GM19324 (cell line): Measurements from ENCODE around the gene CRTAC1.

Source experiments
- ATAC-seq: cut with Tn5 transposase; IDR thresholded peaks from one replicate; pipeline ENCODE4 v1.9.1; 2021; ENCODE audit warnings: mild to moderate bottlenecking, moderate library complexity; ENCODE audit not compliant: unreplicated experiment, low FRiP score

Gene CRTAC1

DNA sequence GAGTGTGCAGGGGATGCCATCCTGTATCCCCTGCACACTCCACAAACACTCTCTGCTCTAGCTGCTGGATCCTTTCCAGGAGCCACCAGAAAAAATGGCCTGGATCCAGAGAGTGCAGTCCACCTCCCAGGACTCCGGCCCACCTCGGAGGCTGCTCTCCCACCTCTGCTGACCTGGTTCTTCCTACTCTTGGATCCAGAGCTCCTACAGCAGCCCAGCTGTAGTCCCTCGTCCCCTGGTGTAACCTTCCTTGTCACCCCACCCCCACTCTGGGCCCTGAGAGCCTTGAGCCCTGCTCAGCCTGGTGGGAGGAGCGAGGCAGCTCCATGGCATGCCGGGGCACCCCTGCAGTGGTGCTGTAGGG is 126.4 kb downstream of the CRTAC1 start:
- ATAC-seq = no peak

DNA sequence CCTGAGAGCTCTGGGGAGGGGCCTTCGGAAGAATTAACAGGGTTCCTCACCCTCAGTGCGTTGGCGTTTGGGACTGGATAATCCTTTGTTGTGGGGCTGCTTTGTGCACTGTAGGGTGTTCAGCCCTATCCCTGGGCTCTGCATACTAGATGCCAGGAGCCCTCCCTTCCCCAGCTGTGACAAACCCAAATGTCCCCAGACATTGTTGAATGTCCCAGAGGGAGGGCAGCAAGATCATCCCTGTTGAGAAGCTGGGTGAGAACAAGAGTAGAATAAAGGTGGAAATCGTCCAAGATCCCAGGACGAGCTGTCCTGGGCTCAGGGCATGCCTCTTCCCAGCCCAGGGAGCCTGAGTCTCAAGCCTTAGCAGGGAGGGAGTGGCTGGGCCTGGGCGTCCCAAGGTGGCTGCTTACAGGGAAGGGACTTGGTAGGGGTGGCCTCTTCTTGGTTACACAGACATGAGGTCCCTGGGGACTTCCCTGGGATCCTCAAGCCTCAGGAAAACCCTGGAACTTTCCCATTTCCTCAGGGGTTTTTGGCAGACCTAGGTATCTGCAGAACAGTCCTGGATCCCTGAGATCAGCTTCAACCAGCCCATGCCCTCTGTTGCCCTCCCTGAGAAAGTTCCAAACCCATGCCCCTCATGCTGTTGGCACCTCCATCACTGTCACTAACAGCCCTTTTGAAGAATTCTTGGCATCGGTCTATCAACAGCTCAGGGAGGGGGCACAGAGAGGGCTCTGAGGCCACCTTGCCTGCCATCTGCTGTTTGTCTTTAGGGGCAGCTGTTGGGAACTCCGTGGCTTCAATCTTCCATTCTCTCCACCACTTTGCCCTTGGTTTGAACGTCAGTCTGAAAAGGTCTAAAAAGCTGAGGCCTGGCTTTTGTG is 127.0 kb downstream of the CRTAC1 start:
- no peak for ATAC-seq

DNA sequence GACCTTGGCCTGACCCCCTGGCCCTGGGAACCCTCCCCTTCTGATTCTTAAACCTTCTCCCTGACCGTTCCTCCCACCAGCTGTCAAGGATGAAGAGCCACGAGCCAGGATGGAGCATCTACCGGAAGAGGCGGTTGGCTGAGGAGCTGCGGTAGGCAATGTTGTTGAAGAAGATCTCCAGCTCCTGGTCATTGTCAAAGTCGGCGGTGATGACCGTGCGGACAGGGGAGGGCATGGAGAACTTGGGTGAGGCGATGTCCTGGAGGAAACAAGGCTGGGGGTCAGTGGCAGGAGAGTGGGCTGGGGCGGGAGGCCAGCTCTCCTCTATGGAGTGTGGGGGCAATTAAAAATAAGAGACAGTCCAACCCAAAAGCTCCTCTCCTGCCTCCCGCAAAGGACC is 129.0 kb downstream of the CRTAC1 start:
- ATAC-seq = no peak

GRCh38 chr10:97898429-97898828 is 132.0 kb downstream of the CRTAC1 start:
- no peak for ATAC-seq

GRCh38 chr10:97896756-97897358 is 133.6 kb downstream of the CRTAC1 start:
- no peak for ATAC-seq

- ATAC-seq = no peak
These were observed 134.5 kb downstream of the CRTAC1 start for GRCh38 chr10:97895915-97896314.

GRCh38 chr10:97895084-97895483 is 135.3 kb downstream of the CRTAC1 start:
- no peak for ATAC-seq

DNA sequence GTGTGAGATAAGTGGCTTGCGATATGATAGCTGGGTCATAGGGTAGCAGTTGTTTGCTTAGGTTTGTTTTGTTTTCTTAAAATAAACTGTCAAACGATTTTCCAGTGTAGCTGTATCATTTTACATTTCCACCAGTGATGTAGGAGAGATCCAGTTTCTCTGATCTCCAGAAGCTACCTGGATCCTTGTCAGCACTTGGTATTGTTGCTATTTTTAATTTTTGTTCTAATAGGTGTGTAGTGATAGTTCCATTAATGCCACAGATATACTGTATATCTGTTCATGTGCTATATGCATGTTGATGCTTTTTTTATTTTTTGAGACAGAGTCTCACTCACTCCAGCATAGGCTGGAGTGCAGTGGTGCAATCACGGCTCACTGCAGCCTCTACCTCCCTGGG is 136.3 kb downstream of the CRTAC1 start:
- no peak for ATAC-seq

GRCh38 chr10:97892939-97893338 is 137.5 kb downstream of the CRTAC1 start:
- no peak for ATAC-seq

DNA sequence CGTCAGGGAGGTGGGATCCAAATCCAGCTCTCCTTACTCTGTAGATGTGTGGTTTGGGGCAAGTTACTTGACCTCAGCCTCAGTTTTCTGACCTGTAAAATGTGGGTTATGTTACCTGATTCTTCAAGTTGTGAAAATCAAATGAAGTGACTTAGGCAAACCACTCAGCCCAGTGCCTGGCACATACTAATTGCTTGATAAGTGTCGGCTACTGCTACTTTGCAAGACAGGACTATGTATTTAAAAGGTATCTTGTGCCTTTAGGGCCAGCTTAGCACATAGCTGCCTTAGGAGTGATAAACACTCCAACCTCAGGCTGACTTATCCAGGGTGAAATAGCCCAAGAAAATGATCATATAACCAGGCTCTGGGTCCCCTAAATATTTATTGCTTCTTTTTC is 137.9 kb downstream of the CRTAC1 start:
- no peak for ATAC-seq

- ATAC-seq = no peak
These were observed 138.8 kb downstream of the CRTAC1 start for GRCh38 chr10:97891497-97892167.

- no peak for ATAC-seq
These were observed 140.8 kb downstream of the CRTAC1 start for GRCh38 chr10:97889461-97890265.

- ATAC-seq = no peak
These were observed 141.7 kb downstream of the CRTAC1 start for GRCh38 chr10:97888641-97889262.

- ATAC-seq = no peak
These were observed 142.3 kb downstream of the CRTAC1 start for GRCh38 chr10:97888134-97888533.

GRCh38 chr10:97887399-97887798 is 143.0 kb downstream of the CRTAC1 start:
- no peak for ATAC-seq

DNA sequence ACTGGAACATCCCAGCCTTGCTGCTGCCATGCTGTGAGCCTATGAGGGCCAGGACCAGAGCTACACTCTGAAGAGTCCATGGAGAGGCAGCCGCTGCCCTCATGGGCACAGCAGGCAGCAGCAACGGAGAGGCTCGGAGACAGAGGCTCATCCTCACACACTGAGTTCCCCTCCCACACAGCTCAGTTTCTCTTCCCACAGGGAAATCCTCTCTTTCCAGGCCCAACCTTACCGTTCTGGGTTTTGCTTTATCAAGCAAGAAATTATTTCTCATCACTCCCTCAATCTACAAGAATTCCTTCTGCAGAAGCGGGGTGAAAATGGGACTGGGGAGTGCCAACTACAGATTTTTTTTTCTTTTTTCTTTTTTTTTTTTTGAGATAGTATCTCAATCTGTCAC is 144.1 kb downstream of the CRTAC1 start:
- no peak for ATAC-seq

DNA sequence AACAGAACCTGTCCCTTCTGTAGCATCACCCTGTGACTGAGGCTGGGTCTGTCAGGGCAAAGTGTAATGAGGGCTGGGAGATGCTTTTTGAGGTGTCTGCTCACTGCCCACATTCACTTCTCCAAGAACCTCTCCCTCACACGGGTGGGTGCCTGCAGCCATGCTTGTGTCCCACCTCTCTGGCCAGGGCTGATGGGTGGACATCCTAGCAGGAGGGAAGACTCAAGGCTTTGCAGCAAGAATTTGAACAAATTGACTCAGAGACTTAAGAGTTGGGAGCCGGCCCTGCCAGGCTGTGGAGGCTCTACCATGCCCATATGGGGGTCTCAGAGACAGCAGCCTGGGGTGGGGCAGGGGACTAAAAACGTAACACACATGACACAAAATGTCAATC is 147.3 kb downstream of the CRTAC1 start:
- no peak for ATAC-seq

GRCh38 chr10:97882142-97883091 is 148.0 kb downstream of the CRTAC1 start:
- ATAC-seq = no peak

GRCh38 chr10:97880109-97880508 is 150.3 kb downstream of the CRTAC1 start:
- no peak for ATAC-seq
